Vagina (tissue), 2 donors: ENCODE data around the gene FOXD2.

Experiments
- CTCF ChIP-seq, 3 experiments: fragments of 450-650 bp in 2 of 3; fragments of 200-600 bp in 1 of 3; sonication (generic) in 1 of 3; IDR thresholded peaks; one replicate each; pipeline ENCODE4 v1.5.1; 2017 to 2019; ENCODE audit warnings: antibody characterized with exemption in 3 of 3, mild to moderate bottlenecking in 2 of 3, moderate library complexity in 2 of 3
- POLR2A ChIP-seq, 2 donors: fragments of 450-650 bp; IDR thresholded peaks; one replicate each; pipeline ENCODE4 v1.6.1; 2017; ENCODE audit warnings: antibody characterized with exemption in 2 of 2, mild to moderate bottlenecking in 2 of 2, moderate library complexity in 2 of 2

DNA sequence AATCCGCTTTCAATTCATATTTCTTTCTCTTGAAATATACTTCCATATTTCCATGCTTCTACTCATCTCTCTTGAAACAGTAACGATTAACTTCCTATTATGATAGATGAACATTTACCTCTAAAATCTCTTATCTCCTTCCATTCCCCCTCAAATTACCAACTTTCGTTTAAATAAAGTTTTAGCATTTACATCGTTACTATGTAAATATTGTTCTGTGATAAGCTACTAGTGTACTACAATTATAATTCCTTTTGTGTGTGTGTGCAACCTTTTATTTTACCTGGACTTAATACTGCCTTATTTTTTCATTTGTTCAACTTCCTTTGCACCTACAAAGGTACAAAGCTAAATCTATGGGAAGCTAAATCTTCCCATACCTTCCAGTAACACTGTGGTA lies 17.3 kb upstream of the FOXD2 start:
- TF ChIP-seq CTCF (IDR thresholded peaks at IDR 0.05) (no peak), POLR2A (IDR thresholded peaks at IDR 0.05) (no peak)
